MG63 (cell line): ENCODE data around the gene TFPT. TPM values are rescaled to one million over a fixed set of nuclear protein-coding genes. Genes with fewer than 3 reads are reported as not detected.
A peak's percentile ranks its signal among the peaks of the same experiment; 100 is the strongest.

Experiments
- DNase-seq: peaks from one replicate; pipeline ENCODE4 v3.0.0-alpha.2; 2020
- H3K27me3 ChIP-seq: fragments of 250-450 bp; sonication (Bioruptor Pico); 2 replicates; pipeline ENCODE4 v1.5.1; 2020; ENCODE audit warnings: mild to moderate bottlenecking, moderate library complexity
- H3K36me3 ChIP-seq: fragments of 250-450 bp; sonication (Bioruptor Pico); 2 replicates; pipeline ENCODE4 v1.5.1; 2020; ENCODE audit warnings: mild to moderate bottlenecking, moderate library complexity
- H3K4me3 ChIP-seq: fragments of 250-450 bp; sonication (Bioruptor Pico); 2 replicates; pipeline ENCODE4 v1.5.1; 2020; ENCODE audit warnings: mild to moderate bottlenecking, moderate library complexity
- H3K9me3 ChIP-seq: fragments of 250-450 bp; sonication (Bioruptor Pico); 2 replicates; pipeline ENCODE4 v1.5.1; 2020; ENCODE audit warnings: mild to moderate bottlenecking, moderate library complexity
- total RNA-seq: library from RNA; depleted of rRNA; stranded (reverse); fragments of >200 nt; shearing (Covaris generic); gene quantifications from 2 replicates; pipeline ENCODE4 v1.2.3, GENCODE V29; 2014; ENCODE audit warnings: low replicate concordance

TFPT gene
- total RNA-seq, 1 experiment from 2014 or later = 36.5 TPM

- H3K4me3 ChIP-seq = no peak overlapping the region
- H3K9me3 ChIP-seq = no peaks in the 10 kb centered on the region
- DNase-seq = no peak
- no peaks in the 10 kb centered on the region for H3K27me3 ChIP-seq
- peaks cover 92% of the 10 kb centered on the region for H3K36me3 ChIP-seq
Measured at GRCh38 chr19:54152878-54153524, 37.5 kb upstream of the TFPT start.

GRCh38 chr19:54152267-54152666 is 36.8 kb upstream of the TFPT start:
- peaks cover 90% of the 10 kb centered on the region for H3K36me3 ChIP-seq
- H3K27me3 ChIP-seq = no peaks in the 10 kb centered on the region
- no peaks in the 10 kb centered on the region for H3K9me3 ChIP-seq
- DNase-seq = no peak
- H3K4me3 ChIP-seq = no peak overlapping the region

- no peak for DNase-seq
- H3K9me3 ChIP-seq = no peaks in the 10 kb centered on the region
- H3K4me3 ChIP-seq = no peak overlapping the region
- H3K27me3 ChIP-seq = no peaks in the 10 kb centered on the region
- peaks cover 90% of the 10 kb centered on the region for H3K36me3 ChIP-seq
Measured at GRCh38 chr19:54151362-54152035, 36.0 kb upstream of the TFPT start.

- Histone ChIP-seq H3K4me3 (no peak overlapping the region), H3K36me3 (peaks cover 90% of the 10 kb centered on the region), H3K9me3 (no peaks in the 10 kb centered on the region), H3K27me3 (no peaks in the 10 kb centered on the region)
- no peak for DNase-seq
Measured at GRCh38 chr19:54149021-54149812, 33.8 kb upstream of the TFPT start.

- peaks cover 90% of the 10 kb centered on the region for H3K36me3 ChIP-seq
- H3K9me3 ChIP-seq = no peaks in the 10 kb centered on the region
- no peak overlapping the region for H3K4me3 ChIP-seq
- no peak for DNase-seq
- H3K27me3 ChIP-seq = no peaks in the 10 kb centered on the region
Measured at GRCh38 chr19:54148158-54148557, 32.7 kb upstream of the TFPT start.

GRCh38 chr19:54147676-54148075 is 32.2 kb upstream of the TFPT start:
- Histone ChIP-seq H3K27me3 (no peaks in the 10 kb centered on the region), H3K36me3 (peaks cover 90% of the 10 kb centered on the region), H3K9me3 (no peaks in the 10 kb centered on the region), H3K4me3 (no peak overlapping the region)
- DNase-seq = no peak

- DNase-seq = no peak
- no peaks in the 10 kb centered on the region for H3K27me3 ChIP-seq
- no peaks in the 10 kb centered on the region for H3K9me3 ChIP-seq
- peaks cover 91% of the 10 kb centered on the region for H3K36me3 ChIP-seq
- no peak overlapping the region for H3K4me3 ChIP-seq
Measured at GRCh38 chr19:54145541-54146158, 30.2 kb upstream of the TFPT start.

- DNase-seq = no peak
- H3K36me3 ChIP-seq = peaks cover 89% of the 10 kb centered on the region
Measured at GRCh38 chr19:54142166-54142780, 26.8 kb upstream of the TFPT start.

GRCh38 chr19:54141356-54141755 is 25.9 kb upstream of the TFPT start:
- H3K36me3 ChIP-seq = peaks cover 80% of the 10 kb centered on the region
- H3K4me3 ChIP-seq = no peak overlapping the region
- H3K9me3 ChIP-seq = no peaks in the 10 kb centered on the region
- H3K27me3 ChIP-seq = no peaks in the 10 kb centered on the region
- no peak for DNase-seq

More at GRCh38 chr19:54142166-54142780, 26.8 kb upstream of the TFPT start:
- Histone ChIP-seq H3K4me3 (no peak overlapping the region), H3K27me3 (no peaks in the 10 kb centered on the region), H3K9me3 (no peaks in the 10 kb centered on the region)

GRCh38 chr19:54138489-54139256 is 23.2 kb upstream of the TFPT start:
- peaks cover 53% of the 10 kb centered on the region for H3K36me3 ChIP-seq
- no peaks in the 10 kb centered on the region for H3K27me3 ChIP-seq
- DNase-seq = no peak
- H3K4me3 ChIP-seq = peak overlapping the region; percentile 91
- H3K9me3 ChIP-seq = no peaks in the 10 kb centered on the region

GRCh38 chr19:54137699-54138488 is 22.4 kb upstream of the TFPT start, which contains the start of gene CNOT3:
Gene CNOT3 (plus strand): TSS chr19:54137762. CDS start chr19:54142979, 5,217 bp downstream.
- peak within 1 kb of the TSS; percentile 91 for H3K4me3 ChIP-seq
- H3K9me3 ChIP-seq = no peaks in the 10 kb centered on the region
- peak; percentile 27 for DNase-seq
- peaks cover 46% of the 10 kb centered on the region for H3K36me3 ChIP-seq
- H3K27me3 ChIP-seq = no peaks in the 10 kb centered on the region

- peaks cover 38% of the 10 kb centered on the region for H3K36me3 ChIP-seq
- H3K4me3 ChIP-seq = peak overlapping the region; percentile 91
- H3K27me3 ChIP-seq = no peaks in the 10 kb centered on the region
- H3K9me3 ChIP-seq = no peaks in the 10 kb centered on the region
- peak; percentile 100 for DNase-seq
Measured at GRCh38 chr19:54136864-54137698, 21.6 kb upstream of the TFPT start.

GRCh38 chr19:54136086-54136863 is 20.8 kb upstream of the TFPT start:
- H3K27me3 ChIP-seq = no peaks in the 10 kb centered on the region
- peak; percentile 26 for DNase-seq
- H3K4me3 ChIP-seq = peak overlapping the region; percentile 55
- peaks cover 29% of the 10 kb centered on the region for H3K36me3 ChIP-seq
- H3K9me3 ChIP-seq = no peaks in the 10 kb centered on the region
